Activated CD4-positive, alpha-beta T cell treated with anti-CD3 and anti-CD28 coated beads, Interleukin-2, amount 50 U/mL, for 48 hours (primary cell): ENCODE measurements around the gene SOX9.

Source experiments
- DNase-seq, 2 experiments: peaks; one replicate each; pipeline ENCODE4 v3.0.0-alpha.2; 2020

SOX9 gene

GRCh38 chr17:72165192-72165866, 44.5 kb downstream of the SOX9 start:
- DNase-seq: no peak

GRCh38 chr17:72165867-72166439, 45.1 kb downstream of the SOX9 start:
- DNase-seq: no peak

GRCh38 chr17:72167593-72167992, 46.8 kb downstream of the SOX9 start:
- DNase-seq: no peak

- no peak for DNase-seq
Measured at GRCh38 chr17:72169823-72170222, 49.0 kb downstream of the SOX9 start.

- DNase-seq: no peak
Measured at GRCh38 chr17:72171703-72172667, 51.2 kb downstream of the SOX9 start.

- no peak for DNase-seq
Measured at GRCh38 chr17:72173499-72174116, 52.8 kb downstream of the SOX9 start.

- DNase-seq: no peak
Measured at GRCh38 chr17:72175263-72175662, 54.4 kb downstream of the SOX9 start.
